SK-N-SH (cell line): ENCODE measurements around the gene HES6. TPM values are rescaled to one million over a fixed set of nuclear protein-coding genes. Genes with fewer than 3 reads are reported as not detected.

ENCODE experiments used
- CTCF ChIA-PET: fragments of 300-600, 350-600 bp; formaldehyde crosslinking; extraction: SDS; loops from one replicate; lab custom pipeline; 2021; lab: Yijun Ruan, JAX
- POLR2A ChIA-PET: fragments of 350-600 bp; sonication (Branson Sonifier 250); formaldehyde crosslinking; extraction: SDS; loops from one replicate; lab custom pipeline; 2020; ENCODE audit warnings: antibody characterized with exemption, inconsistent platforms; lab: Yijun Ruan, JAX
- DNase-seq: peaks from one replicate; pipeline ENCODE4 v3.0.0; 2012
- H2AFZ ChIP-seq: fragments of 200-600 bp; sonication (generic); 2 replicates; pipeline ENCODE4 v1.8.1; 2016; ENCODE audit warnings: antibody characterized with exemption, mild to moderate bottlenecking, low read depth
- H3F3A ChIP-seq: fragments of 200-600 bp; sonication (generic); replicated peaks from 2 replicates; pipeline ENCODE3; 2016; ENCODE audit warnings: antibody characterized with exemption, mild to moderate bottlenecking; ENCODE audit not compliant: insufficient read depth
- H3K27ac ChIP-seq, 2 experiments: fragments of 200-500 bp in 1 of 2; fragments of 200-600 bp in 1 of 2; sonication (Bioruptor generic) in 1 of 2; sonication (generic), shearing (Covaris generic) in 1 of 2; 2 replicates each; pipeline versions ENCODE4 v1.5.1 to v1.6.1; 2014 to 2016; ENCODE audit warnings: low read depth in 2 of 2, inconsistent platforms in 1 of 2, low read length in 1 of 2, mild to moderate bottlenecking in 1 of 2, mixed read lengths in 1 of 2
- H3K27me3 ChIP-seq: fragments of 200-600 bp; sonication (generic), shearing (Covaris generic); 2 replicates; pipeline ENCODE4 v1.6.1; 2016; ENCODE audit warnings: mixed run types; ENCODE audit not compliant: insufficient read depth
- H3K36me3 ChIP-seq, 2 experiments: fragments of 200-500 bp in 1 of 2; fragments of 200-600 bp in 1 of 2; sonication (Bioruptor generic) in 1 of 2; sonication (generic) in 1 of 2; replicated peaks in 1 of 2; 2 replicates each; pipeline versions ENCODE3 to v1.5.1; 2014 to 2016; ENCODE audit warnings: low read length in 1 of 2, mild to moderate bottlenecking in 1 of 2; ENCODE audit not compliant: insufficient read depth in 2 of 2, control insufficient read depth in 1 of 2
- H3K4me1 ChIP-seq, 2 experiments: fragments of 200-500 bp in 1 of 2; fragments of 200-600 bp in 1 of 2; sonication (Bioruptor generic) in 1 of 2; sonication (generic), shearing (Covaris generic) in 1 of 2; 2 replicates each; pipeline versions ENCODE4 v1.5.1 to v1.6.1; 2014 to 2016; ENCODE audit warnings: low read depth in 1 of 2, low read length in 1 of 2, mixed run types in 1 of 2; ENCODE audit not compliant: insufficient read depth in 2 of 2, control insufficient read depth in 1 of 2
- H3K4me2 ChIP-seq: fragments of 200-600 bp; sonication (generic), shearing (Covaris generic); 2 replicates; pipeline ENCODE4 v1.6.1; 2017; ENCODE audit warnings: mixed run types
- H3K4me3 ChIP-seq, 2 experiments: fragments of 200-500 bp in 1 of 2; fragments of 200-600 bp in 1 of 2; sonication (Bioruptor generic) in 1 of 2; sonication (generic), shearing (Covaris generic) in 1 of 2; 2 replicates each; pipeline versions ENCODE4 v1.5.1 to v1.8.1; 2014 to 2016; ENCODE audit warnings: low read depth in 2 of 2, inconsistent platforms in 1 of 2, low read length in 1 of 2, mild to moderate bottlenecking in 1 of 2, mixed read lengths in 1 of 2, moderate library complexity in 1 of 2
- H3K79me2 ChIP-seq: fragments of 200-600 bp; sonication (generic); 2 replicates; pipeline ENCODE4 v1.8.1; 2017; ENCODE audit warnings: mild to moderate bottlenecking; ENCODE audit not compliant: insufficient read depth
- H3K9ac ChIP-seq: fragments of 200-600 bp; sonication (generic); 2 replicates; pipeline ENCODE4 v1.6.1; 2017; ENCODE audit warnings: mixed run types
- H3K9me2 ChIP-seq: fragments of 200-600 bp; sonication (generic); 2 replicates; pipeline ENCODE4 v1.6.1; 2017; ENCODE audit warnings: mixed run types
- H3K9me3 ChIP-seq: fragments of 200-600 bp; sonication (generic); 2 replicates; pipeline ENCODE4 v1.6.1; 2017; ENCODE audit warnings: mixed run types, mild to moderate bottlenecking, moderate library complexity
- H4K20me1 ChIP-seq: fragments of 200-600 bp; sonication (generic); 2 replicates; pipeline ENCODE4 v1.6.1; 2017; ENCODE audit warnings: mild to moderate bottlenecking, mixed run types; ENCODE audit not compliant: insufficient read depth
- CHD2 ChIP-seq: fragments of 150-350 bp; IDR thresholded peaks from 2 replicates; pipeline ENCODE4 v1.6.1; 2018; ENCODE audit warnings: low read length; ENCODE audit not compliant: partially characterized antibody
- FOXM1 ChIP-seq: IDR thresholded peaks from 2 replicates; pipeline ENCODE4 v1.4.0; 2012; ENCODE audit warnings: low read depth, mild to moderate bottlenecking
- GATA2 ChIP-seq: sonication (generic); formaldehyde crosslinking; IDR thresholded peaks from 2 replicates; pipeline ENCODE4 v1.5.0; 2020; ENCODE audit warnings: mild to moderate bottlenecking, missing genetic modification reagents
- NFIC ChIP-seq: IDR thresholded peaks from 2 replicates; pipeline ENCODE4 v1.4.0; 2012; ENCODE audit warnings: borderline replicate concordance
- RXRA ChIP-seq: IDR thresholded peaks from 2 replicates; pipeline ENCODE4 v1.4.0; 2012; ENCODE audit warnings: low read depth, mild to moderate bottlenecking, borderline replicate concordance
- SIN3A ChIP-seq: IDR thresholded peaks from 2 replicates; pipeline ENCODE4 v1.6.1; 2012; ENCODE audit warnings: low read depth, mild to moderate bottlenecking, low read length, moderate library complexity, borderline replicate concordance
- SMC3 ChIP-seq: IDR thresholded peaks from 2 replicates; pipeline ENCODE4 v1.6.1; 2012; ENCODE audit warnings: low read depth, low read length, improper control_type of control experiment
- TEAD4 ChIP-seq: IDR thresholded peaks from 2 replicates; pipeline ENCODE4 v1.4.0; 2012; ENCODE audit warnings: mild to moderate bottlenecking, borderline replicate concordance; ENCODE audit not compliant: insufficient read depth
- YY1 ChIP-seq: IDR thresholded peaks from 2 replicates; pipeline ENCODE4 v1.4.0; 2012; ENCODE audit warnings: low read depth, mild to moderate bottlenecking
- WGBS: methylation state at CpG from one replicate; pipeline ENCODE4 v1.1.6; 2017; ENCODE audit warnings: low lambda C conversion rate; 5-methylcytosine and 5-hydroxymethylcytosine counted together
- polyA plus RNA-seq, 3 experiments: library from polyadenylated mRNA; depleted of rRNA; stranded (reverse); fragments of >200 nt; gene quantifications; 2 replicates each; pipeline ENCODE4 v1.2.3, GENCODE V29; 2012
- TF ChIP-seq, protein P1 (sequence below): IDR thresholded peaks from 2 replicates; pipeline ENCODE4 v1.6.1; 2012; ENCODE audit warnings: mild to moderate bottlenecking, low read depth, low read length, moderate library complexity
- TF ChIP-seq, protein P2 (sequence below): IDR thresholded peaks from 2 replicates; pipeline ENCODE4 v1.4.0; 2012; ENCODE audit warnings: low read depth, borderline replicate concordance
- TF ChIP-seq, protein P3 (sequence below): IDR thresholded peaks from 2 replicates; pipeline ENCODE4; 2012

Gene HES6
- polyA plus RNA-seq, 1 of the 3 experiments (the other 2 are of a cell fraction), result 3.6 TPM

DNA sequence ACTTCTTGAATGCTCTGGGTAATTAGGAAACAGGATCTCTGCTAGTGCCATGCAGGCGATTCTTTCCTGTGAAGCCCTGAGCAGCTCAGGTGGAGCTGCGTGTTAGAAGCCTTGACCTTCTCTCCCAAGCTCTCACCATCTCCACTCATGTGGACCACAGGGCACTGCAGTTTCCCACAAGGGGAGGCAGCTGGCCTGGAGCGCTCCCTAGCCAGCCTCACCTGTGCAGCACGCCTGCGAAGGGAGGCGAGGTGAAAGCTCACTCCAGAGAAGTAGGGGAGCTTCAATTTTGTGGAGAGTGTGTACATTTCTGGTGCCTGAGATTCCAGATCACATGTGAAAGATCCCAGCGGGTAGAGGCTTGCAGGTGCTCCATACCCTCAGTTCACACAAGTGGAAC, 11.1 kb upstream of the HES6 start:
- TF ChIP-seq TEAD4 (no peak), NFIC (no peak), CHD2 (no peak), YY1 (no peak), RXRA (no peak), FOXM1 (no peak), SMC3 (no peak), SIN3A (no peak), GATA2 (CRISPR knock-in tag) (no peak)
- TF ChIP-seq, protein P1, sequence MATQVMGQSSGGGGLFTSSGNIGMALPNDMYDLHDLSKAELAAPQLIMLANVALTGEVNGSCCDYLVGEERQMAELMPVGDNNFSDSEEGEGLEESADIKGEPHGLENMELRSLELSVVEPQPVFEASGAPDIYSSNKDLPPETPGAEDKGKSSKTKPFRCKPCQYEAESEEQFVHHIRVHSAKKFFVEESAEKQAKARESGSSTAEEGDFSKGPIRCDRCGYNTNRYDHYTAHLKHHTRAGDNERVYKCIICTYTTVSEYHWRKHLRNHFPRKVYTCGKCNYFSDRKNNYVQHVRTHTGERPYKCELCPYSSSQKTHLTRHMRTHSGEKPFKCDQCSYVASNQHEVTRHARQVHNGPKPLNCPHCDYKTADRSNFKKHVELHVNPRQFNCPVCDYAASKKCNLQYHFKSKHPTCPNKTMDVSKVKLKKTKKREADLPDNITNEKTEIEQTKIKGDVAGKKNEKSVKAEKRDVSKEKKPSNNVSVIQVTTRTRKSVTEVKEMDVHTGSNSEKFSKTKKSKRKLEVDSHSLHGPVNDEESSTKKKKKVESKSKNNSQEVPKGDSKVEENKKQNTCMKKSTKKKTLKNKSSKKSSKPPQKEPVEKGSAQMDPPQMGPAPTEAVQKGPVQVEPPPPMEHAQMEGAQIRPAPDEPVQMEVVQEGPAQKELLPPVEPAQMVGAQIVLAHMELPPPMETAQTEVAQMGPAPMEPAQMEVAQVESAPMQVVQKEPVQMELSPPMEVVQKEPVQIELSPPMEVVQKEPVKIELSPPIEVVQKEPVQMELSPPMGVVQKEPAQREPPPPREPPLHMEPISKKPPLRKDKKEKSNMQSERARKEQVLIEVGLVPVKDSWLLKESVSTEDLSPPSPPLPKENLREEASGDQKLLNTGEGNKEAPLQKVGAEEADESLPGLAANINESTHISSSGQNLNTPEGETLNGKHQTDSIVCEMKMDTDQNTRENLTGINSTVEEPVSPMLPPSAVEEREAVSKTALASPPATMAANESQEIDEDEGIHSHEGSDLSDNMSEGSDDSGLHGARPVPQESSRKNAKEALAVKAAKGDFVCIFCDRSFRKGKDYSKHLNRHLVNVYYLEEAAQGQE, result no peak
- TF ChIP-seq, protein P2, sequence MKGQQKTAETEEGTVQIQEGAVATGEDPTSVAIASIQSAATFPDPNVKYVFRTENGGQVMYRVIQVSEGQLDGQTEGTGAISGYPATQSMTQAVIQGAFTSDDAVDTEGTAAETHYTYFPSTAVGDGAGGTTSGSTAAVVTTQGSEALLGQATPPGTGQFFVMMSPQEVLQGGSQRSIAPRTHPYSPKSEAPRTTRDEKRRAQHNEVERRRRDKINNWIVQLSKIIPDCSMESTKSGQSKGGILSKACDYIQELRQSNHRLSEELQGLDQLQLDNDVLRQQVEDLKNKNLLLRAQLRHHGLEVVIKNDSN, result no peak
- TF ChIP-seq, protein P3, sequence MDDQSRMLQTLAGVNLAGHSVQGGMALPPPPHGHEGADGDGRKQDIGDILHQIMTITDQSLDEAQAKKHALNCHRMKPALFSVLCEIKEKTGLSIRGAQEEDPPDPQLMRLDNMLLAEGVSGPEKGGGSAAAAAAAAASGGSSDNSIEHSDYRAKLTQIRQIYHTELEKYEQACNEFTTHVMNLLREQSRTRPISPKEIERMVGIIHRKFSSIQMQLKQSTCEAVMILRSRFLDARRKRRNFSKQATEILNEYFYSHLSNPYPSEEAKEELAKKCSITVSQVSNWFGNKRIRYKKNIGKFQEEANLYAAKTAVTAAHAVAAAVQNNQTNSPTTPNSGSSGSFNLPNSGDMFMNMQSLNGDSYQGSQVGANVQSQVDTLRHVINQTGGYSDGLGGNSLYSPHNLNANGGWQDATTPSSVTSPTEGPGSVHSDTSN, result no peak
- TF ChIP-seq, all 33 proteins: peak for 0
- DNase-seq, result no peak
- CTCF ChIA-PET, result interaction anchor here (1.0 to 1.6 kb wide), 3 partner anchors 13 to 392 kb away, joined by 3 to 10 read pairs (median 3); no protein-coding TSS in a partner anchor

More for the DNA sequence above, 11.1 kb upstream of the HES6 start:
- Histone ChIP-seq H3K4me1 (peaks cover 0 to 4% of the 10 kb centered on the region in 2 experiments; a peak in 1 of 4 replicates), H3K27ac (no peak overlapping the region), H3K4me3 (no peak overlapping the region), H3K9me3 (no peaks in the 10 kb centered on the region), H3F3A (no peaks in the 10 kb centered on the region), H3K9ac (no peak overlapping the region), H2AFZ (no peak overlapping the region), H3K4me2 (no peak overlapping the region), H3K36me3 (peaks cover 0 to 8% of the 10 kb centered on the region in 2 experiments), H3K27me3 (no peaks in the 10 kb centered on the region), H3K79me2 (no peaks in the 10 kb centered on the region), H4K20me1 (no peaks in the 10 kb centered on the region), H3K9me2 (no peaks in the 10 kb centered on the region)
- POLR2A ChIA-PET, result no interaction called here
- WGBS, result 97% methylated on average over 5 of the region's 7 CpGs
